ENCODE results near the gene MBD5.

Gene MBD5

DNA sequence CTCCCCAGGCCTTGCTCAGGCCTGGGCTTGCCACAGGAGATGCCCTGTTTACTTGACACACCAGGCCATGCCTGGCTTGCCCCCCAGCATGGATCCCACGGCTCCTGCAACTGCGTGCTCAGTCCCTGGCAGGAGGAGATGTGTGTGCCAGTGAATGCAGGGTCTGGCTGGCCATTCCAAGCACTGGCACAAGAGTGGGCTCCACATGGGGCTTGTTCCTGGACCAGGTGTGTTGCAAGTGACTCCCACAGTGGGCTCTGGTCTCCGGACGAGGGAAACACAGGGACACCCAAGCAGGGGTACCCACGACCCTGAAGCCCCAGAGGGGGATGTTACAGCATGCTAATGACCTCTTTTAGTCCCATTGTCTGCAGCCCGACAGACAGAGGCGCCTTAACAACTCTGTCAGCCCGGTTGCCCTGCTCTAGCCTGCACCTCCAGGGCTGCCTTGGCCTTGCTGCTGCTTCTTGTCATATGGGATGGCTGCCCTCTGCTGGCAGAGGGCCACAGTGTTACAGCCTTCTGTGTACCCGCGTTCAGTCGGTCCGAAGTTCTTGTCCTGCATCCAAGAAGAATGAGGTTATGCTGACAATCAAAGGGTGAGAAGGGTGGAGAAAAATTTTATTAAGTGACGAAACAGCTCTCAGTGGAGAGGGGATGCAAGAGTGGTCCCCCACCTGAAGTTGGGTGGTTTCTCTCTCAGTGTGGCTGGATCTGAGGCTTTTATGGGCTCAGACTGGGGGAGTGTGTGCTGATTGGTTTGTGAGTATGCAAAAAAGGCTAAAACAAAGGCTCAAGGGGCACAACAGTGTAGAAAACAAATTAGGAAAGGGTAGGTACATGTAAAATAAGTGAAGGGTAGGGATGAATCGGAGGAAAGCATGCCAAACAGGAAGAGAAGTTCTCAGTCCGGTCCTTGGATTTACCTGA, 180.4 kb downstream of the MBD5 start:
- DNase-seq = peak in 4 of 10 donors; percentile 10 to 82 (median 50)
- intact Hi-C loops (cut with DNase I) = no loop called here

DNA sequence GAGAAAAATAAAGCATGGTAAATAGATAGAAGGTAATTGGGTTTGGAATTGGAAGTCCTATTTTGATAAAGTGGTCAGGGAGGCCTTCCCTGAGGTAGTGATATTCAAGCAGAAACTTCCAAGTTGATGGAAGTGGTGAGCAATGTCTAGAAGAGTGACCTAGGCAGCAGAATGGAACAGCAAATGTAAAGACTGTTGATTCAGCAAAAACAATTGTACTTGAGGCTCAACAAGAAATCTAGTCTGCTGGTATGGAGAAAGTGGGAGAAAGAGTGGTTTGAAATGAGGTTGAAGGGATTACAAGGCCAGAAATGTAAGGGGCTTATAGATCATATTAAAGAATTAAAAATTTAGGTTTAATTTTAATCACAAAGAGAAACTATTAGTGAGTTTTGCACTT, 181.3 kb downstream of the MBD5 start:
- intact Hi-C loops (cut with DNase I) = no loop called here
- DNase-seq = no peak

DNA sequence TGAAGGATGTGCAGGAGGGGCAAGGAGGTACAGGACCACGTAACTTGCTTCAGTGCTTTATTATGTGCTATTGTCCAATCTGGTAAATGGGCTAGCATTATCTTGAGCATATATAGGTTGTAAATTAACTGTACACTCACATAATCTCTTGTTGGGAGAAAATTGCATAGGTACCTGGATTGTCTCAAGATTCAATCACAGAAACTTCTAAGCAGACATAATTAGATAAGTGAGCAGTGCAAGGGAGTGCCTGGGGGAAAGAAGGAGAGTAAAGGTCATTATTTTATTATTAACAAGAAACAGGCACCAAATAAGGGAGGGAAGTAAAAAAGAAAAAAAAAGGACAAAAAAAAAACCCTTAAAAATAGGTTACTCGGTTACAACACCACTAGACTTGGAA, 186.2 kb downstream of the MBD5 start:
- intact Hi-C loops (cut with DNase I) = no loop called here
- no peak for DNase-seq

DNA sequence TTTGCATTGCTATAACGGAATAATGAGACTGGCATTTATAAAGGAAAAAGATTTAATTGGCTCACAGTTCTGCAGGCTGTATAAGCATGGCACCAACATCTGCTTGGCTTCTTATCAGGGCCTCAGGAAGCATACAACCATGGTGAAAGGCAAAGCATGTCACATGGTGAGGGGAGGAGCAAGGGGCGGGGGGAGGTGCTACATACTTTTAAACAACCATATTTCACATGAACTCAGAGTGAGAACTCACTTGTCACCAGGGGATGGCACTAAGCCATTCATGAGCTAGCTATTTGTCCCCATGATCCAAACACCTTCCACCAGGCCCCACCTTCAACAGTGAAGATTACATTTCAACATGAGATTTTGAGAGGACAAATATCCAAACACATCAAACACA, 188.7 kb downstream of the MBD5 start:
- no peak for DNase-seq
- intact Hi-C loops (cut with DNase I) = no loop called here

DNA sequence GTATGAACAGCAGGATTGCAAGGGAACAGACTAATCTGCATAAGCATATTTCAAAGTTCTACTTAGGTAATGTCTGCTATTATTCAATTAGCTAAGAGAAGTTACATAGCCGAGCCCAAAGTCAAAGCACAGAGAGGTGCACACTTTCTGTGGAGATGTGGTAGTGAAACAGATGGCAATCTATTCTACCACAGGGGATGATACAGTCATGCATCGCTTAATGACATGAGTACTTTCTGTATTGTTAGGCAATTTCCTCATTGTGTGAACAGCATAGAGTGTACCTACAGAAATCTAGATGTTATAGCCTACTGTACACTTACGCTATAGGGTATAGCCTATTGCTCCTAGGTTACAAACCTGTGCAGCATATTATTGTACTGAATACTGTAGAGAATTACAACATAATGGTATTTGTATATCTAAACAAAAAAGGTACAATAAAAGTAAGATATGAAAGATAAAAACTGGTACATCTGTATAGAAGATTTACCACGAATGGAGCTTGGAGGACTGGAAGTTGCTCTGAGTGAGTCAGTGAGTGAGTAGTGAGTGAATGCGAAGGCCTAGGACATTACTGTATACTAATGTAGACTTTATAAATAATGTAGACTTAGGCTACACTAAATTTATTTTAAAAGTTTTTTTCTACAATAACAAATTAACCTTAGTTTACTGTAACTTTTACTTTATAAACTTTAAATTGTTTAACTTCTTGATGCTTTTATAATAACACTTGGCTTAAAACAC, 197.6 kb downstream of the MBD5 start:
- intact Hi-C loops (cut with DNase I) = no loop called here
- no peak for DNase-seq

DNA sequence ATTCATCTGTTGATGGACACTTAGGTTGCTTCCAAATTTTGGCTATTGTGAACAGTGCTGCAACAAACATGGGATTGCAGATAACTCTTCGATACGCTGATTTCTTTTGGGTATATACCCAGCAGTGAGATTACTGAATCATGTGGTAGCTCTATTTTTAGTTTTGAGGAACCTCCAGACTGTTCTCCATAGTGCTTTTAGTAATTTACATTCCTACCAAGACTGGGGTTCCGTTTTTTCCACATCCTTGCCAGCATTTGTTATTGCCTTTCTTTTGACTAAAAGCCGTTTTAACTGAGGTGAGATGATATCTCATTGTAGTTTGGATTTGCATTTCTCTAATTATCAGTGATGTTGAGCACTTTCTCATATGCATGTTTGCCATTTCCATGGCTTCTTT, 200.3 kb downstream of the MBD5 start:
- DNase-seq = no peak
- intact Hi-C loops (cut with DNase I) = no loop called here

DNA sequence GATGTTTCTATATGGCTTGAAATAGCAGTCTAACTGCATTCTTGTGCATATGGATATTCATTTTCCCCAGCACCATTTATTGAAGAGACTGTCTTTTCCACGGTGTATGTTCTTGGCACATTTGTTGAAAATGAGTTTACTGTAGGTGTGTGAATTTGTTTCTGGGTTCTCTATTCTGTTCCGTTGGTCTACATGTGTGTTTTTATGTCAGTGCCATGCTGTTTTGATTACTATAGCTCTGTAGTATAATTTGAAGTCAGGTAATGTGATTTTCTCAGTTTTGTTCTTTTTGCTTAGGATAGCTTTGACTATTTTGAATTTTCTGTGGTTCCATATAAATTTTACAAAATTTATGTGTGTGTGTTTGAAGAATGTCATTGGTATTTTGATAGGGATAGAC, 201.0 kb downstream of the MBD5 start:
- no peak for DNase-seq
- intact Hi-C loops (cut with DNase I) = no loop called here

DNA sequence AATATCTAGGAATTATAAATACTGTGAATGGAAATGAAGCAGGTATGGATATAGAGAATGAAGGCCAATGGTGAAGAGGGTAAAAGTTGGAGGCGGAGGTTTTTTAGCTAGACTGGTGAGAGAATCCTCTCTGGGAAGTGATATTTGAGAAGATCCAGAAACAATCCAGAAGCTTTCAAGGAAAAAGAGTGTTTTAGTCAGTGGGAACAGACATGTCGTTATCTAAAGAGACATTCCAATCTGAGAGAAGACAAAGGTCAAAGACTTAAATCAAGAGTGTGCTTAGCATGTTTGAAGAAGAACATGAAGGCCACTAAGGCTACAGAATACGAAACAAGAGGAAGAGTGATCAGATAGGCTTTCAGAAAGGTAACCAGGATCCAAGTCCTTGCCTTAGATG, 211.0 kb downstream of the MBD5 start:
- no peak for DNase-seq
- intact Hi-C loops (cut with DNase I) = no loop called here

DNA sequence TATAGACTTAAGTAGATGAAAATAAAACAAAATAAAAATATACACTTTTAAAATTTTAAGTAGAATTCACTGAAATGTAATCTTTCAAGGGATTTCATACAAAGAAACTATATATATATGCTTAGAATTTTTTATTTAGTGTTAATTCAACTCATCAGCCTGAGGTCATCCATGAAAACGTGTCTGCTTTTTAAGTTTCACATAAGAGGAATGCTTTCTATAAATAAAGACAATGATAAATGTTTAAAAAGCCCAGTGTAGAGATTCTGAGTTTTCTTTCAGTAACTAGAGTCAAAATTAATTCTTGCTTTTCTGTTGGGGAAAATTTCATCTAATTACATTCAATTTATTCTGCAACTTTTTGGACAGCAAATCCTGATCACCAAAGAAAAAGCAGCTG, 213.3 kb downstream of the MBD5 start:
- DNase-seq = no peak
- intact Hi-C loops (cut with DNase I) = no loop called here

DNA sequence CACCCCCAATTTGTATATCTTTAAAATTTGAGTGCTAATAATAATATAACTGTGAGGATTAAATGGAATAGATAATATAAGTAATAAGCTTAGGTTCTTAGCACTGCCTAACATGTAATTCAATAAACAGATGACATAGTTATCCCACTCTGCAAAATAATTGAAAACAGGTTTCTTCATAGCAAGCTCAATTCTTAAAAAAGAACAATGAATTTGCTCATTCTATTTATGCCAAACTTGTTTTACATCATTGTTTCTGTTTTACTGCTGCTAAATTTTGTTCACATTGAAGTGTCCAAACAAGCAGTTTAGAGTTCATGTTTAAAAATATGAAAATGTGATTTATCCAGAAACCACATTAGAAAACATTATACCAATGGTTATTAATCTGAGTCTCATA, 217.0 kb downstream of the MBD5 start:
- intact Hi-C loops (cut with DNase I) = no loop called here
- no peak for DNase-seq

DNA sequence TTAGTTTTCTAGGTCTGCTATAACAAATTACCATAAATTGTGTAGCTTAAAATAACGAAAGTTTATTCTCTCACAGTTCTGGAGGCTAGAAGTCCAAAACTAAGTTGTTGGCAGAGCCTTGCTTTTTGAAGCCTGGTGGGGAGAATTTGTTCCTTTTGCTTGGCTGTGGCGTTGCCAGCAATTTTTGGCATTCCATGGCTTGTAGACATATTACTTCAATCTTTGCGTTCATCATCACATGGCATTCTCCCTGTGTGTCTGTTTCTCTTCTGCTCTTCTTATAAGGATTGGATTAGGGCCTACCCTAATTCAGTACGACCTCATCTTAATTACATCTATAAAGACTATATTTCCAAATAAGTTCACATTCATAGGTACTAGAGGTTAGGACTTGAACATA, 217.7 kb downstream of the MBD5 start:
- no peak for DNase-seq
- intact Hi-C loops (cut with DNase I) = no loop called here

DNA sequence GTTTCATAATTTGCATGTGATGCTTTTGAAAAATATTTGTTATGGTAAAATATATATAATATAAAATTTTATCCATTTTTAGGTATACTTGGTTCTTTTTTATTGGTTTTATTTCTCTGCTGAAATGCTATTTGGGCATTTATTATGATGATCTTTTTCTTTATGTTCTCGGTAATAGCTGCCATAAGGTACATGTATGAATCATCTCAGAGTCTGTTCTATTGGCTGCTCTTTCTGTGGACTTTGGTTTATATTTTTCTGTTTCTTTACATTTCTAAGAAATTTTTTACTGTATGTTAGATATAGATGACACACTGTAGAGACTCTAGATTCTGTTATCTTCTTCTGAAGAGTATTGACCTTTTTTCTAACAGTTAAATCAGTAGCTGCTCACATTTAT, 219.9 kb downstream of the MBD5 start:
- intact Hi-C loops (cut with DNase I) = no loop called here
- no peak for DNase-seq

DNA sequence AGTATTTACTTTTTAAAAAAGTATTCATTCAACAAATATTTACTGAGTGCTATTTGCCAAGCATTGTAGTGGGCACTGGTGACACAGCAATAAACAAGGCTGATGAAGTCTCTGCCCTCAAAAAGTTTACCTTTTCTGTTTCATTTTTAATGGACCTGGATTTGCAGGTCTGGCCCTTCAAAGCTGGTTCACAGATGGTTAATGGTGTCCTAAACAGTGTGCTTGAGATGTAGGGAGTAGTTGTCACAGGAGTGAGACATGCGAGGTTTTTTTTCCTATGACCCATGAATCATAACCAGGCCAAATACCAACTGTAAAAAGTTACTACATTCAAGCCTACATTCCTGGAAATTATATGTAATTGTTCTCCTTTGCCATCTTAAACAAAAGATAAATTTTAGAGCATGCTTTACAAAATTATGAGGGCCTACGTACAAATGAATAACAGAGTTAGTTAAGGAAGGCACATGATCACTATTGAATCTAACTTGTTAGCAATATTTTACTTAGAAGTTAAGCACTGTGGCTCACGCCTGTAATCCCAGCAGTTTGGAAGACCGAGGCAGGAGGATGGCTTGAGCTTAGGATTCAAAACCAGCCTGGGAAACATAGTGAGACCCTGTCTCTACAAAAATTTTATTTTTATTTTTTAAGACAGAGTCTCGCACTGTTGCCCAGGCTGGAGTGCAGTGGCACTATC, 223.9 kb downstream of the MBD5 start:
- intact Hi-C loops (cut with DNase I) = no loop called here

DNA sequence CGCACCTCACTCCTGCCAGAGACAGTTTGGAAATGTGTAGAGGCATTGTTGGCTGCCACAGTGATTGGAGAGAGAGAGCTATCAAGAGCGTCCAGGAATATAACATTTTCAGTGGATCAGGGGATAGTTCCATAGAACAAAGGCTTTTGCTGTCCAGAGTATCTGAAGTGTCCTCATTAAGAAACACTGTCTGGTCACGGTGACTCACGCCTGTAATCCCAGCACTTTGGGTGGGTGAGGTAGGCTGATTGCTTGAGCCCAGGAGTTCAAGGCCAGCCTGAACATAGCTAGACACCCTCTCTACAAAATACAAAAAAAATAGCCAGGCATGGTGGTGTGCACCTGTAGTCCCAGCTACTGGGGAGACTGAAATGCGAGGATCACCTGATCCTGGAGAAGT, 231.1 kb downstream of the MBD5 start:
- intact Hi-C loops (cut with DNase I) = no loop called here
- no peak for DNase-seq

More for the DNA sequence above, 223.9 kb downstream of the MBD5 start:
- DNase-seq = no peak

DNA sequence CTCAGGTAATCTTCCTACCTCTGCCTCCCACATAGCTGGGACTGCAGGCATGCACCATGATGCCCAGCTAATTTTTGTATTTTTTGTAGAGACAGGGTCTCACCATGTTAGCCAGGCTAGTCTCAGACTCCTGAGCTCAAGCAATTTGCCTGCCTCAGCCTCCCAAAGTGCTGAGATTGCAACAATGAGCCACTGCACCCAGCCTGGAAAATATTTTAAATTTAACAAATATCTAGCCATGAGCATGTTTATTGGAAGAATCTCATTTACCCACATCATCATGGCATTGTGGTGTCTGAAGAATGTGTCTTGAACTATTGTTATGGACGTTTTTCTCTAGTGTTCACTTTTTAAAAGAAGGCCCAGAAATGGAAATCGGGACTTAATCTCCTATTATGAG, 231.8 kb downstream of the MBD5 start:
- intact Hi-C loops (cut with DNase I) = no loop called here
- DNase-seq = no peak

DNA sequence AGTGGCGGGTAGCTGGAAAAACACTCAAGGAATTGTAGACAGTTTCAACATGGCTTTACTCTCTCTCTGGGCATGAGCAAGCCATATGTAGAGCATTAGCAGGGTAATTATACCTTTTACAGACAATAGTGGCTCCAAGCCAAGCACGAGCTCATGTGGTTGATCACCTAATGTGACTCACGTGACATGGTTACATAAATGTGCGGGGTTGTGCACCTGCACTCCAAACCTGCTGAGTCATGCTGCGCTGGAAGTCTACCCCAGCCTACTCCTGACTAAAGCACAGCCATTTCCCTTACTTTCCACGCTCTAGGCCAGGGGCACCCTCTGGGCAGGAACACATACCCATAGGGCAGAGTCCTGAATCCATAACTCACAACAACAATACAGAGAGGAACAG, 232.8 kb downstream of the MBD5 start:
- no peak for DNase-seq
- intact Hi-C loops (cut with DNase I) = no loop called here

DNA sequence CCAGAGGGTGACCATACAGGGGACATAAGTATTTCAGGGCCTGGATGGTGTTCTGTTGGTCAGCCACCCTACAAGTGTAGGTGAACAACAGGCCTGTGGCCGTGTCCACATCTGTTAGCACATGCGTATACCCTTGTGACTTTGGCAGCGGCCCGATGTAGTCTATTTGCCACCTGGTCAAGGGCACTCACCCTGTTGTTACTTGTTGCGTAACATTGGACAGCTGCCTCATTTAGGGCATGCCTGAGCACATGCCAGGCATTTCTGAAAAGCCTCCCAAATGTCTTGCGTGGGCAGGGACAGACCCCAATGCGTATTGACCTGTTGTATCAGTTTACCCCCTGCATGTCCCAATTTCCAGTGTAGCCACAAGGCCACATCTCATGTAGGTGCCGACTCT, 235.0 kb downstream of the MBD5 start:
- no peak for DNase-seq
- intact Hi-C loops (cut with DNase I) = no loop called here

DNA sequence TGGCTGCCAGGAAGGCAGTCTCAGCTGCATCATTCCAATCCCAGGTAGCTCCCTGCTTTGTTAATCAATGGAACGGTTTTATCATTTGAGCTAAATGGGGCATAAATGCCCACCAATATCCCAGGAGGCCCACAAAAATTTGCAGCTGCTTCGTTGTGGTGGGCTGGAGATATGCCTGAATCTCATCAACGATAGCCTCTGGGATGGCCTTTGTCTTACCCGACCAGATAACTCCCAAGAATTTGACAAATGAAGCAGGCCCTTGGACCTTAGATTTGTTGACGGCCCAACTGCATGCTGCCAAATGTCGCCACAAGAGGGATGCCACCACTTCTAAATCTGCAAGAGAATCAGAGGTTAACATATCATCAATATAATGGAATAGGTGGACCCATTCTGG, 236.4 kb downstream of the MBD5 start:
- intact Hi-C loops (cut with DNase I) = no loop called here
- DNase-seq = no peak

DNA sequence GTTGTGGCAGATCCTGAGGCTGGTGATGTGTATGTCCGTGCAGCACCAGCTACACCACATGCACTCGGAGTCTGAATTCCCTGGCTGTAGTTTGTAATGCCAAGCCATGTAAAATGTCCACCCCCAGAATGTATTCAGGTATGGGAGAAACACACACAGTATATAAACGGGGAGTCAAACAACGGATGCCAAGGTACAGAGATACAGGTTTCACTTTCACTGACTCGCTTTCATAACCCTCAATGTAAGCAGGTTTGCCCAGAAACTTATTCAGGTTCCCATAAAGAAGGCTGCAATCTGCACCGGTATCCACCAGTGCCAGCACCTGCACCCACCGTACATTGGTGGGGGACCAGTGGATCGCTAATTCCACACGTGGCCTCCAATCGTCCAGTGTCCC, 237.2 kb downstream of the MBD5 start:
- DNase-seq = no peak
- intact Hi-C loops (cut with DNase I) = no loop called here

DNA sequence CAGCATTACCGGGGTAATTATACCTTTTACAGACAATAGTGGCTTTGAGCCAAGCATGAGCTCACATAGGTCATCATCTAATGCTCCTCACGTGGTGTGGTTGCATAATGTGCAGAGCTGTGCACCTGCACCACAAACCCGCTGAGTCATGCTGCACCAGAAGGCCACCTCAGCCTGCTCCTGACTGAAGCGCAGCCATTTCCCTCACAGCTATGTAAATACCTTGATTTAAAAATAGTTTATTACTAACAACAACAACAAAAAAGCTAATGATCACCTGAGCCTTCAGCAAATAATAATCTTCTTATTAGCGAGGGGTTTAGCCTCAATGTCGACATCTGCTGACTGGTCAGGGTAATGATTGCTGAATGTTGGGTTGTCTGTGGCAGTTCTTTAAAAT, 238.8 kb downstream of the MBD5 start:
- intact Hi-C loops (cut with DNase I) = no loop called here

DNA sequence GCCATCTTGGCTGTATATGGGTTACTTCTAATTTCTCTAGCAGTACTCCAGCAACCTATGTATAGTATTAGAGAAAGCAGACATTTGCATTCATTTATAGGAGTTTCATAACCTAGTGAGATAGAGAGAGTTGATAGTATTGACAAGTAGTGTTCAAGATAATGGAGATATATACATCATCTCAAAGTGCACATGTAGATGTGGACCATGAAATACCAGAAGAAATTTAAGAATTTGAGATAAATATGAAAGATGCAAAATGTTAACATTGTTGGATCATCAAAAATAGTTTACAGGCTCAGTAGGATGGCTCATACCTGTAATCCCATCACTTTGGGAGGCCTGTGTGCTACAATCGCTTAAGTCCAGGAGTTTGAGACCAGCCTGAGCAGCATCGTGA, 243.0 kb downstream of the MBD5 start:
- no peak for DNase-seq
- intact Hi-C loops (cut with DNase I) = no loop called here

More for the DNA sequence above, 238.8 kb downstream of the MBD5 start:
- no peak for DNase-seq

All from posterior cingulate gyrus (tissue), 11 donors.